Activated CD8-positive, alpha-beta memory T cell treated with anti-CD3 and anti-CD28 coated beads for 1 hour (primary cell): ENCODE data around the gene KCNMA1.

Experiments
- DNase-seq, 2 donors: peaks; one replicate each; pipeline ENCODE4 v3.0.0-alpha.2; 2020; ENCODE audit warnings: low read depth in 1 of 2; ENCODE audit errors: extremely low read depth in 1 of 2

The KCNMA1 gene

GRCh38 chr10:77077316-77077945 is 560.2 kb downstream of the KCNMA1 start:
- no peak for DNase-seq

- no peak for DNase-seq
Measured at GRCh38 chr10:77075926-77076325, 561.7 kb downstream of the KCNMA1 start.

GRCh38 chr10:77074104-77074624 is 563.4 kb downstream of the KCNMA1 start:
- DNase-seq = no peak

- no peak for DNase-seq
Measured at GRCh38 chr10:77073663-77073960, 564.0 kb downstream of the KCNMA1 start.

- DNase-seq = no peak
Measured at GRCh38 chr10:77072836-77073662, 564.6 kb downstream of the KCNMA1 start.

GRCh38 chr10:77072361-77072835 is 565.2 kb downstream of the KCNMA1 start:
- no peak for DNase-seq

GRCh38 chr10:77071956-77072355 is 565.7 kb downstream of the KCNMA1 start:
- DNase-seq = no peak

GRCh38 chr10:77071001-77071511 is 566.6 kb downstream of the KCNMA1 start:
- no peak for DNase-seq

GRCh38 chr10:77070346-77070745 is 567.3 kb downstream of the KCNMA1 start:
- DNase-seq = no peak

GRCh38 chr10:77068969-77069368 is 568.6 kb downstream of the KCNMA1 start:
- DNase-seq = no peak

GRCh38 chr10:77068272-77068671 is 569.3 kb downstream of the KCNMA1 start:
- no peak for DNase-seq

- DNase-seq = no peak
Measured at GRCh38 chr10:77062381-77062780, 575.2 kb downstream of the KCNMA1 start.

- no peak for DNase-seq
Measured at GRCh38 chr10:77060913-77061312, 576.7 kb downstream of the KCNMA1 start.

- no peak for DNase-seq
Measured at GRCh38 chr10:77056650-77057049, 581.0 kb downstream of the KCNMA1 start.

- DNase-seq = no peak
Measured at GRCh38 chr10:77052593-77052992, 585.0 kb downstream of the KCNMA1 start.

GRCh38 chr10:77051837-77052236 is 585.8 kb downstream of the KCNMA1 start:
- no peak for DNase-seq

- DNase-seq = no peak
Measured at GRCh38 chr10:77049896-77050295, 587.7 kb downstream of the KCNMA1 start.

- no peak for DNase-seq
Measured at GRCh38 chr10:77049146-77049545, 588.5 kb downstream of the KCNMA1 start.

- DNase-seq = no peak
Measured at GRCh38 chr10:77045085-77045484, 592.5 kb downstream of the KCNMA1 start.

GRCh38 chr10:77043420-77043763 is 594.2 kb downstream of the KCNMA1 start:
- DNase-seq = no peak

- DNase-seq = no peak
Measured at GRCh38 chr10:77042706-77043419, 594.7 kb downstream of the KCNMA1 start.
